ENCODE results near the gene FAM219A. TPM values are rescaled to one million over a fixed set of nuclear protein-coding genes. Genes with fewer than 3 reads are reported as not detected.

Gene FAM219A
- total RNA-seq, 2 experiments from 2014 or later: 6.5 to 12.7 TPM

DNA sequence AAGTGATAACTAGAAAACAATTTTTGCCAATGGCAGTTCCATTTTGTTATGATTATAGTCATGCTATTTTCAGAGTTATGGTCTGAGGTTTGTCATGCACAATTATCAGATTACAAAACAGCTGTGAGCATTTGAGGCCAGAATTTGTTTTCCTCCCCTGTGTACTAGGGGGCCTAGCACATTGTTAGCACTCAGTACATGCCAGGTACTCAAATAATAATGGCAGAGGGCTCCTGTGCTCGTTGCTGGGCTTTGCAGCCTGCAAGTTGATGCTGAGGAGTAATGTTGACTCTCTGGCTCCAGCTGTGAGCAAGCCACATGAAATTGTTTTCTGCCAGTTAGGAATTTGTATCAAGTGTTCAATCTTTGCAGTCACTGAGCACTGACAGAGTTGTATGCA lies 7.1 kb upstream of the FAM219A start:
- H3K27ac ChIP-seq (ENCODE audit: low read depth, low read length, poor library complexity, severe bottlenecking): no peak overlapping the region
- no peaks in the 10 kb centered on the region for H3K9me2 ChIP-seq (ENCODE audit: insufficient read depth, low read length)
- no peaks in the 10 kb centered on the region for H4K20me1 ChIP-seq (ENCODE audit: insufficient read depth, low read length)
- no peaks in the 10 kb centered on the region for H3K79me2 ChIP-seq (ENCODE audit: insufficient read depth, low read depth, low read length)
- no peak overlapping the region for H3K4me3 ChIP-seq (ENCODE audit: low read depth, low read length, poor library complexity, severe bottlenecking)
- no peaks in the 10 kb centered on the region for H3K9me3 ChIP-seq (ENCODE audit: low read length)
- POLR2A ChIA-PET: interaction anchor here (0.6 to 1.0 kb wide), 2 partner anchors 28 to 515 kb away, joined by 3 read pairs; no protein-coding TSS in a partner anchor
- H2AFZ ChIP-seq (ENCODE audit: low read length): no peak overlapping the region
- CTCF ChIA-PET (ENCODE audit: unreplicated experiment): no interaction called here
- DNase-seq (ENCODE audit: low spot score): no peak
- intact Hi-C loops (cut with micrococcal nuclease; ENCODE audit: unreplicated experiment): no loop called here
- H3K4me2 ChIP-seq (ENCODE audit: low read length): no peak overlapping the region
- TF ChIP-seq EZH2phosphoT487 (IDR thresholded peaks at IDR 0.05; ENCODE audit: borderline replicate concordance, low read depth, low read length): no peak
- TF ChIP-seq, protein P1, sequence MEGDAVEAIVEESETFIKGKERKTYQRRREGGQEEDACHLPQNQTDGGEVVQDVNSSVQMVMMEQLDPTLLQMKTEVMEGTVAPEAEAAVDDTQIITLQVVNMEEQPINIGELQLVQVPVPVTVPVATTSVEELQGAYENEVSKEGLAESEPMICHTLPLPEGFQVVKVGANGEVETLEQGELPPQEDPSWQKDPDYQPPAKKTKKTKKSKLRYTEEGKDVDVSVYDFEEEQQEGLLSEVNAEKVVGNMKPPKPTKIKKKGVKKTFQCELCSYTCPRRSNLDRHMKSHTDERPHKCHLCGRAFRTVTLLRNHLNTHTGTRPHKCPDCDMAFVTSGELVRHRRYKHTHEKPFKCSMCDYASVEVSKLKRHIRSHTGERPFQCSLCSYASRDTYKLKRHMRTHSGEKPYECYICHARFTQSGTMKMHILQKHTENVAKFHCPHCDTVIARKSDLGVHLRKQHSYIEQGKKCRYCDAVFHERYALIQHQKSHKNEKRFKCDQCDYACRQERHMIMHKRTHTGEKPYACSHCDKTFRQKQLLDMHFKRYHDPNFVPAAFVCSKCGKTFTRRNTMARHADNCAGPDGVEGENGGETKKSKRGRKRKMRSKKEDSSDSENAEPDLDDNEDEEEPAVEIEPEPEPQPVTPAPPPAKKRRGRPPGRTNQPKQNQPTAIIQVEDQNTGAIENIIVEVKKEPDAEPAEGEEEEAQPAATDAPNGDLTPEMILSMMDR (conservative IDR thresholded peaks at IDR 0.05; ENCODE audit: low read length): no peak
- no TSS peak for BruUV-seq (replicated peaks)
- no peaks in the 10 kb centered on the region for H3K36me3 ChIP-seq (ENCODE audit: insufficient read depth, low read length)
- no peaks in the 10 kb centered on the region for H3K4me1 ChIP-seq (ENCODE audit: insufficient read depth, low read length, poor library complexity, severe bottlenecking)

DNA sequence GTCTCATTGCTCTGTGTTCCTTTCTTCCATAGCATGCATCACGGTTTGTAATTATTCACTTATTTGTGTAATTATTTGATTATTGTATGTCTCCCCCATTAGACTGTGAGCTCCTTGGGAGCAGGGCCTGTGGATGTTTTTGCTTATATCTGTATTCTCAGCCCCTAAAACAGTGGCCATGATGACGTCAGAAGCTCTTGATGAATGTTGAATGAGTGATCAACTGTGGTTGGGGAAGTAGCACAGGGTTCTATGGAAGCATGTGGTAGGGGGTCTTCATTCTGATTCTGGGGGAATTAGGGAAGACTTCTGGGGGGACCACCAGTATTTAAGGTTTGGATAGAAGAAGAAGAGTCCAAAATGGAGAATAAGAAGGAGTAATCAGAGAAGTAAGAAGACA lies 6.2 kb upstream of the FAM219A start:
- CTCF ChIA-PET (ENCODE audit: unreplicated experiment): no interaction called here
- no peak for TF ChIP-seq EZH2phosphoT487 (IDR thresholded peaks at IDR 0.05; ENCODE audit: borderline replicate concordance, low read depth, low read length)
- TF ChIP-seq, protein P1 (conservative IDR thresholded peaks at IDR 0.05; ENCODE audit: low read length): no peak
- H3K9me3 ChIP-seq (ENCODE audit: low read length): no peaks in the 10 kb centered on the region
- H3K36me3 ChIP-seq (ENCODE audit: insufficient read depth, low read length): no peaks in the 10 kb centered on the region
- H2AFZ ChIP-seq (ENCODE audit: low read length): no peak overlapping the region
- no peak overlapping the region for H3K27ac ChIP-seq (ENCODE audit: low read depth, low read length, poor library complexity, severe bottlenecking)
- intact Hi-C loops (cut with micrococcal nuclease; ENCODE audit: unreplicated experiment): no loop called here
- DNase-seq (ENCODE audit: low spot score): no peak
- no peak overlapping the region for H3K4me2 ChIP-seq (ENCODE audit: low read length)
- no peaks in the 10 kb centered on the region for H3K9me2 ChIP-seq (ENCODE audit: insufficient read depth, low read length)
- POLR2A ChIA-PET: interaction anchor here (0.5 kb wide), 1 partner anchor 685 kb away, joined by 4 read pairs; no protein-coding TSS in a partner anchor
- H3K4me3 ChIP-seq (ENCODE audit: low read depth, low read length, poor library complexity, severe bottlenecking): no peak overlapping the region
- no TSS peak for BruUV-seq (replicated peaks)
- H3K79me2 ChIP-seq (ENCODE audit: insufficient read depth, low read depth, low read length): no peaks in the 10 kb centered on the region
- no peaks in the 10 kb centered on the region for H3K4me1 ChIP-seq (ENCODE audit: insufficient read depth, low read length, poor library complexity, severe bottlenecking)
- H4K20me1 ChIP-seq (ENCODE audit: insufficient read depth, low read length): no peaks in the 10 kb centered on the region

DNA sequence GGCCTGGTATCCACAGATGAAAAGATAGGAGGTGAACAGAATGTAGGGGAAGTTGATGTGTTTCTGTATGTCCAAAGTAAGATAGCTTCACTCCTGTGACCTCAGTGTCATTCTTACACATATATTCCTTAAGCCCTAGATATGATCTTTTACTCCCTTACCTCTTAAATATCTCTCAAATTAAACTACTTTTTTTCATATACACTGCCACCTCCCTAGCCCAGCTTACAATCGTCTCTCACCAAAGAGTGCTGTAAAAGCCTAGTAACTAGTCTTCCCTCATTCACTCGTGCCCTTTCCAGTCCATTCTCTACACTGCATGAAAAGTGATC lies 5.5 kb upstream of the FAM219A start:
- no peak overlapping the region for H2AFZ ChIP-seq (ENCODE audit: low read length)
- intact Hi-C loops (cut with micrococcal nuclease; ENCODE audit: unreplicated experiment): no loop called here
- no peaks in the 10 kb centered on the region for H3K9me3 ChIP-seq (ENCODE audit: low read length)
- no peak overlapping the region for H3K4me3 ChIP-seq (ENCODE audit: low read depth, low read length, poor library complexity, severe bottlenecking)
- CTCF ChIA-PET (ENCODE audit: unreplicated experiment): no interaction called here
- DNase-seq (ENCODE audit: low spot score): no peak
- no peaks in the 10 kb centered on the region for H4K20me1 ChIP-seq (ENCODE audit: insufficient read depth, low read length)
- no peak overlapping the region for H3K4me2 ChIP-seq (ENCODE audit: low read length)
- no peaks in the 10 kb centered on the region for H3K79me2 ChIP-seq (ENCODE audit: insufficient read depth, low read depth, low read length)
- no peaks in the 10 kb centered on the region for H3K36me3 ChIP-seq (ENCODE audit: insufficient read depth, low read length)
- BruUV-seq (replicated peaks): no TSS peak
- H3K4me1 ChIP-seq (ENCODE audit: insufficient read depth, low read length, poor library complexity, severe bottlenecking): peaks cover 3% of the 10 kb centered on the region
- H3K9me2 ChIP-seq (ENCODE audit: insufficient read depth, low read length): no peaks in the 10 kb centered on the region
- H3K27ac ChIP-seq (ENCODE audit: low read depth, low read length, poor library complexity, severe bottlenecking): no peak overlapping the region
- TF ChIP-seq, protein P1 (conservative IDR thresholded peaks at IDR 0.05; ENCODE audit: low read length): no peak
- no peak for TF ChIP-seq EZH2phosphoT487 (IDR thresholded peaks at IDR 0.05; ENCODE audit: borderline replicate concordance, low read depth, low read length)
- POLR2A ChIA-PET: interaction anchor here (0.6 to 0.7 kb wide), 2 partner anchors 14 to 702 kb away, joined by 3 read pairs; no protein-coding TSS in a partner anchor
